Measurements from ENCODE around the gene NMRK1.

The NMRK1 gene

DNA sequence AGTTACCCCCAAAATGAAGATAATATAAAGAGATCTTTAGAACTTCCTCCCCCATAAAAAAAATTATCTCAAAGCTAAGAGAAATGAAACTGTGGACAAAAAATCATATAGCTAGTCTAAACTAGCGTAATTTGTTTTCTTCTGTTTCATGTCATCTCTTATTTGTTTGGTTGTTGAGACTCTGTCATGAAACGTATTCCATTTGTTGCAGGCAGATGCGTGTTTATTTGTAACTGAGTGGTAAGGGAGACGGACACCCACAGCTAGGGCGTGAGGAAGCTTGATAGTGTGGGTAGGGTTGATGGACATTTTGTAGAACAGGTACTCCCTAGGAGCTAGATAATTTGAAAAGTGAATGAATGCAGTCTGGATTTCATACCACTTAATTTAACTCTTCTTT, 42.2 kb upstream of the NMRK1 start:
- H3K4me3 ChIP-seq (ENCODE audit: low read depth, low read length), result no peak overlapping the region
- no peak for DNase-seq (ENCODE audit: low read depth)
- no peak for TF ChIP-seq CTCF (conservative IDR thresholded peaks at IDR 0.05; ENCODE audit: low read depth, low read length)

- TF ChIP-seq CTCF (conservative IDR thresholded peaks at IDR 0.05; ENCODE audit: low read depth, low read length), result no peak
- no peak overlapping the region for H3K4me3 ChIP-seq (ENCODE audit: low read depth, low read length)
- DNase-seq (ENCODE audit: low read depth), result no peak
Measured at GRCh38 chr9:75128535-75128934, 40.6 kb upstream of the NMRK1 start.

- DNase-seq (ENCODE audit: low read depth), result no peak
- no peak for TF ChIP-seq CTCF (conservative IDR thresholded peaks at IDR 0.05; ENCODE audit: low read depth, low read length)
Measured at GRCh38 chr9:75123696-75124095, 35.7 kb upstream of the NMRK1 start.

GRCh38 chr9:75121914-75122558, 34.1 kb upstream of the NMRK1 start:
- no peak overlapping the region for H3K4me3 ChIP-seq (ENCODE audit: low read depth, low read length)
- TF ChIP-seq CTCF (conservative IDR thresholded peaks at IDR 0.05; ENCODE audit: low read depth, low read length), result no peak
- DNase-seq (ENCODE audit: low read depth), result no peak

More at GRCh38 chr9:75123696-75124095, 35.7 kb upstream of the NMRK1 start:
- H3K4me3 ChIP-seq (ENCODE audit: low read depth, low read length), result no peak overlapping the region

DNA sequence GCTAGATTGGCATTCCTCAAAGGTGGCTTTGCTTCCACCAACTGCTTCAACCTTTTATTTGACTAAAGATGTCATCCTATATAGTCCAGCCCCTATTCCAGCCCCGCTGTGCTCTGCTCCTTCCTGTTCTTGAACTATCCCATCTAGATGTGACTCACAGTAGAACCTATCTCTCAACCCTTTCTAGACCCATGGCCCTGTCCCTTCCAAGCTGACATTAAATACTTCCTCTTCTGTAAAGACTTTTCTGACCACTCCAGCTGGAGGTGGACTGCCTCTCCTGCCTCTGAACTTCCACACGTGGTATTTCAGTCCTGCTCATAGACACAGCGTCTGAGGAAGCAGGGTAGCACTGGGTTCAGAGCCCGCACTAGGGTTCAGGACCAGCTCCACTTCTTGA, 32.7 kb upstream of the NMRK1 start:
- DNase-seq (ENCODE audit: low read depth), result no peak
- TF ChIP-seq CTCF (conservative IDR thresholded peaks at IDR 0.05; ENCODE audit: low read depth, low read length), result no peak
- no peak overlapping the region for H3K4me3 ChIP-seq (ENCODE audit: low read depth, low read length)

GRCh38 chr9:75117564-75117963, 29.6 kb upstream of the NMRK1 start:
- H3K4me3 ChIP-seq (ENCODE audit: low read depth, low read length), result no peak overlapping the region
- no peak for TF ChIP-seq CTCF (conservative IDR thresholded peaks at IDR 0.05; ENCODE audit: low read depth, low read length)
- no peak for DNase-seq (ENCODE audit: low read depth)

DNA sequence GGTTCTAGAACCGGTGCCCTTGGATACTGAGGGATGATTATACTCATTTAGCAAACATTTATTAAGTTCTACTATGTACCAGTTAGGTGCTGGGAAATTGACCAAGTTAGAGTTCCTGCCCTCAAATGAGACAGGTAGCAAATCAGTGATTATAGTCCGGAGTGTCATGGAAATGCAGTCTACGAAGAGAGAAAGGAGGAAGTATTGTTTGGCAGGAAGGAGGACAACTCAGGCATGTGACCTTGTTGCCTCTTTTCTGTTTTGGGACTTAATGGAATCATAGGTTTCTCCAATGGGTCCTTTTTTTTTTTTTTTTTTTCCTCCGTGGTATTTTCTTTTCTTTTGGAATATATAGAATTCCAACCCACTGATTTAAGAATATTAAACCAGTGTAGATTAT, 28.4 kb upstream of the NMRK1 start:
- no peak for DNase-seq (ENCODE audit: low read depth)
- TF ChIP-seq CTCF (conservative IDR thresholded peaks at IDR 0.05; ENCODE audit: low read depth, low read length), result no peak
- no peak overlapping the region for H3K4me3 ChIP-seq (ENCODE audit: low read depth, low read length)

All from choroid plexus epithelial cell (primary cell).